ENCODE data around the gene ALKAL2.

ALKAL2 gene

DNA sequence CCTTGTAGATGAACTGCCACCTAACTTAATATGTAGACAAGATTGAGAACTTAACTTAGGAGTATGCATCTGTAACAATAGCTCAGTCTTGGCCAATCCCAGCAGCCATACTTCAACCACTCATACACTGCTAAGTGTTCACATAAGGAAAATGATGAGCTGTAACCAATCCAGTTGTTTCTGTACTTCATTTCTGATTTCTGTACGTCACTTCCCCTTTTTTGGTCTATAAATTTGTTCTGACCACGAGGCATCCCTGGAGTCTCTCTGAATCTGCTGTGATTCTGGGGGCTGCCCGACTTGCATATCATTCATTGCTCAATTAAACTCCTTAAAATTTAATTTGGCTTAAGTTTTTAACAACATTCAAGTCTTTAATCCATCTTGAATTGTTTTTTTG, 30.5 kb downstream of the ALKAL2 start:
- Histone ChIP-seq H3K36me3 (ENCODE audit: low read length) (peaks cover 2% of the 10 kb centered on the region; the same call in 1 of the 2 replicates), H4K20me1 (ENCODE audit: low read depth, low read length) (no peaks in the 10 kb centered on the region), H2AFZ (ENCODE audit: low read depth, low read length, severe bottlenecking) (no peak overlapping the region), H3K79me2 (ENCODE audit: insufficient read depth, low read length) (no peaks in the 10 kb centered on the region), H3K9ac (ENCODE audit: low read length) (no peak overlapping the region), H3K4me3 (ENCODE audit: insufficient read depth, low read length, poor library complexity, severe bottlenecking) (no peak overlapping the region), H3K9me3 (ENCODE audit: insufficient read depth, low read length) (peaks cover 11% of the 10 kb centered on the region; the same call in 1 of the 2 replicates), H3K27me3 (ENCODE audit: low read length) (no peaks in the 10 kb centered on the region), H3F3A (ENCODE audit: insufficient read depth) (peaks cover 10% of the 10 kb centered on the region), H3K9me2 (replicated peaks; ENCODE audit: insufficient read depth, low read length) (no peaks in the 10 kb centered on the region), H3K27ac (ENCODE audit: low read depth, low read length) (no peak overlapping the region), H3K4me2 (ENCODE audit: low read depth, low read length, poor library complexity, severe bottlenecking) (no peak overlapping the region)
- TF ChIP-seq EZH2phosphoT487 (conservative IDR thresholded peaks at IDR 0.05; ENCODE audit: low read length) = no peak
- TF ChIP-seq, protein P1, sequence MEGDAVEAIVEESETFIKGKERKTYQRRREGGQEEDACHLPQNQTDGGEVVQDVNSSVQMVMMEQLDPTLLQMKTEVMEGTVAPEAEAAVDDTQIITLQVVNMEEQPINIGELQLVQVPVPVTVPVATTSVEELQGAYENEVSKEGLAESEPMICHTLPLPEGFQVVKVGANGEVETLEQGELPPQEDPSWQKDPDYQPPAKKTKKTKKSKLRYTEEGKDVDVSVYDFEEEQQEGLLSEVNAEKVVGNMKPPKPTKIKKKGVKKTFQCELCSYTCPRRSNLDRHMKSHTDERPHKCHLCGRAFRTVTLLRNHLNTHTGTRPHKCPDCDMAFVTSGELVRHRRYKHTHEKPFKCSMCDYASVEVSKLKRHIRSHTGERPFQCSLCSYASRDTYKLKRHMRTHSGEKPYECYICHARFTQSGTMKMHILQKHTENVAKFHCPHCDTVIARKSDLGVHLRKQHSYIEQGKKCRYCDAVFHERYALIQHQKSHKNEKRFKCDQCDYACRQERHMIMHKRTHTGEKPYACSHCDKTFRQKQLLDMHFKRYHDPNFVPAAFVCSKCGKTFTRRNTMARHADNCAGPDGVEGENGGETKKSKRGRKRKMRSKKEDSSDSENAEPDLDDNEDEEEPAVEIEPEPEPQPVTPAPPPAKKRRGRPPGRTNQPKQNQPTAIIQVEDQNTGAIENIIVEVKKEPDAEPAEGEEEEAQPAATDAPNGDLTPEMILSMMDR (IDR thresholded peaks at IDR 0.05; ENCODE audit: insufficient read depth, low read length, poor library complexity, severe bottlenecking) = no peak

DNA sequence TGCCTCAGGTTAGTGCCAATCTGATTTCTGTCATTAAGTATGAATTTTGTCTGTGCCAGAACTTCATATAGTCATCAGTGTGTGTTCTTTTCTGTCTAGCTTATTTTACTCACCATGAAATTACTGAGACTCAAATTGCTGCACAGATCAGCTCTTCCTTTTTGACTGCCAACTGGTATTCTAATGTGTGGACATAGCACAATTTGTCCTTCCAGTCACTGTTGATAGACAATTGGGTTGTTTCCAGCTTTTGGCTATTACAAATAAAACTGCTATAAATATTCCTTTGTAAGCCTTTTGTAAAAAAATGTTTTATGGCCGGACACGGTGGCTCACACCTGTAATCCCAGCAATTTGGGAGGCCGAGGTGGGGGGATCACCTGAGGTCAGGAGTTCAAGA, 31.8 kb downstream of the ALKAL2 start:
- Histone ChIP-seq H3F3A (ENCODE audit: insufficient read depth) (no peaks in the 10 kb centered on the region), H3K36me3 (ENCODE audit: low read length) (peaks cover 2% of the 10 kb centered on the region; the same call in 1 of the 2 replicates), H3K4me2 (ENCODE audit: low read depth, low read length, poor library complexity, severe bottlenecking) (no peak overlapping the region), H4K20me1 (ENCODE audit: low read depth, low read length) (no peaks in the 10 kb centered on the region), H3K79me2 (ENCODE audit: insufficient read depth, low read length) (no peaks in the 10 kb centered on the region), H3K9me2 (replicated peaks; ENCODE audit: insufficient read depth, low read length) (no peaks in the 10 kb centered on the region), H3K27ac (ENCODE audit: low read depth, low read length) (no peak overlapping the region), H3K9ac (ENCODE audit: low read length) (no peak overlapping the region), H3K9me3 (ENCODE audit: insufficient read depth, low read length) (peaks cover 11% of the 10 kb centered on the region; the same call in 1 of the 2 replicates), H3K27me3 (ENCODE audit: low read length) (no peaks in the 10 kb centered on the region), H2AFZ (ENCODE audit: low read depth, low read length, severe bottlenecking) (no peak overlapping the region), H3K4me3 (ENCODE audit: insufficient read depth, low read length, poor library complexity, severe bottlenecking) (no peak overlapping the region)
- no peak for TF ChIP-seq EZH2phosphoT487 (conservative IDR thresholded peaks at IDR 0.05; ENCODE audit: low read length)
- TF ChIP-seq, protein P1 (IDR thresholded peaks at IDR 0.05; ENCODE audit: insufficient read depth, low read length, poor library complexity, severe bottlenecking) = no peak

DNA sequence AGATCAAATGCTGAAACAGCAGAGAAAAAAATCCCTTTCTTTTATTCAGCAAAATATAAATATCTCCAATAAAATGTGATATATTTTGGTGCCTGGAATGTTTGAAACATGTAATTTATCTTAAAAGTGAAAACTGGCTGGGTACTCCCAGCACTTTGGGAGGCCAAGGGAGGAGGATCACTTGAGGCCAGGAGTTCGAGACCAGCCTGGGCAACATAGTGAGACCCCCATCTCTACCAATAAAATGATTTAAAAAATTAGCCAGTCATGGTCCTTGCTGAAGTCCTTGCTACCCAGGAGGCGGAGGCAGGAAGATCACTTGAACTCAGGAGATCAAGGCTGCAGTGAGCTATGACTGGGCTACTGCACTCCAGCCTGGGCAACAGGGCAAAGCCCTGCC, 32.7 kb downstream of the ALKAL2 start:
- H3K27ac ChIP-seq (ENCODE audit: low read depth, low read length) = no peak overlapping the region
- H3K79me2 ChIP-seq (ENCODE audit: insufficient read depth, low read length) = no peaks in the 10 kb centered on the region
- no peak overlapping the region for H3K4me3 ChIP-seq (ENCODE audit: insufficient read depth, low read length, poor library complexity, severe bottlenecking)
- H3F3A ChIP-seq (ENCODE audit: insufficient read depth) = no peaks in the 10 kb centered on the region
- H3K9me3 ChIP-seq (ENCODE audit: insufficient read depth, low read length) = peaks cover 11% of the 10 kb centered on the region; the same call in 1 of the 2 replicates
- H3K27me3 ChIP-seq (ENCODE audit: low read length) = no peaks in the 10 kb centered on the region
- no peaks in the 10 kb centered on the region for H4K20me1 ChIP-seq (ENCODE audit: low read depth, low read length)
- no peaks in the 10 kb centered on the region for H3K9me2 ChIP-seq (replicated peaks; ENCODE audit: insufficient read depth, low read length)
- H3K4me2 ChIP-seq (ENCODE audit: low read depth, low read length, poor library complexity, severe bottlenecking) = no peak overlapping the region
- H3K9ac ChIP-seq (ENCODE audit: low read length) = no peak overlapping the region
- TF ChIP-seq, protein P1 (IDR thresholded peaks at IDR 0.05; ENCODE audit: insufficient read depth, low read length, poor library complexity, severe bottlenecking) = no peak
- TF ChIP-seq EZH2phosphoT487 (conservative IDR thresholded peaks at IDR 0.05; ENCODE audit: low read length) = no peak
- H3K36me3 ChIP-seq (ENCODE audit: low read length) = peaks cover 2% of the 10 kb centered on the region; the same call in 1 of the 2 replicates
- H2AFZ ChIP-seq (ENCODE audit: low read depth, low read length, severe bottlenecking) = no peak overlapping the region

Measured in SU-DHL-6 (cell line).